Omental fat pad (tissue), 4 donors: ENCODE measurements around the gene TNRC6A. TPM values are rescaled to one million over a fixed set of nuclear protein-coding genes. Genes with fewer than 3 reads are reported as not detected.
"Not testable (repeated sequence)": the region's sequence is repeated elsewhere in the genome, so short reads cannot be mapped to it uniquely, and the experiment has no call there.

ENCODE experiments used
- ATAC-seq: fragments of 150-250 bp; one replicate; pipeline ENCODE4 v1.9.1; 2016; ENCODE audit warnings: mild to moderate bottlenecking, moderate library complexity; ENCODE audit not compliant: low FRiP score
- DNase-seq: peaks from one replicate; pipeline ENCODE4 v3.0.0-alpha.2; 2019; ENCODE audit warnings: low spot score
- total RNA-seq, 4 donors: library from RNA; depleted of rRNA; stranded (reverse); fragments of >200 nt; gene quantifications; one replicate each; pipeline ENCODE4 v1.1.0, GENCODE V29; 2016
- TF ChIP-seq, protein P1 (sequence below), 3 donors: fragments of 450-650 bp; IDR thresholded peaks; one replicate each; pipeline ENCODE4 v1.5.1; 2016 to 2017; ENCODE audit warnings: antibody characterized with exemption in 3 of 3, mild to moderate bottlenecking in 3 of 3, moderate library complexity in 2 of 3

The TNRC6A gene
- total RNA-seq, 4 donors from 2014 or later = 30.7 to 89.5 (median 53.0) TPM

DNA sequence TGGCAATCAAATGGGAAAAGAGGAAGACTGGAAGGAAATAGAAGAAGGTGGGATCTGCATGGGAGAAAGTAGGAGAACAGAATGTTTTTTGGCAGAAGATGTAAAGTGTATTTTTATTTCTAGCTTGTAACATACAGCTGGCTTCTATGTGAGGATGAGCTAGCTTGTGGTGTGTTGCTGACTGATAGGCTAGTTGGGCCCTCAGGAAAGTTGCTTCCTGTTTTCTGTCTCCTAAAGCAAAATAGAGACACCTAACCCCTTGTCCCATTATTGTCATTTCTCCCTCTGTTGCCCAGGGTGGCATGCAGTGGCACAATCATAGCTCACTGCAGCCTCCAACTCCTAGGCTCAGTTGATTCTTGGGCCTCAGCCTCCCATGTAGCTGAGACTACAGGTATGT is 15.9 kb downstream of the TNRC6A start:
- no peak for DNase-seq
- TF ChIP-seq, protein P1, sequence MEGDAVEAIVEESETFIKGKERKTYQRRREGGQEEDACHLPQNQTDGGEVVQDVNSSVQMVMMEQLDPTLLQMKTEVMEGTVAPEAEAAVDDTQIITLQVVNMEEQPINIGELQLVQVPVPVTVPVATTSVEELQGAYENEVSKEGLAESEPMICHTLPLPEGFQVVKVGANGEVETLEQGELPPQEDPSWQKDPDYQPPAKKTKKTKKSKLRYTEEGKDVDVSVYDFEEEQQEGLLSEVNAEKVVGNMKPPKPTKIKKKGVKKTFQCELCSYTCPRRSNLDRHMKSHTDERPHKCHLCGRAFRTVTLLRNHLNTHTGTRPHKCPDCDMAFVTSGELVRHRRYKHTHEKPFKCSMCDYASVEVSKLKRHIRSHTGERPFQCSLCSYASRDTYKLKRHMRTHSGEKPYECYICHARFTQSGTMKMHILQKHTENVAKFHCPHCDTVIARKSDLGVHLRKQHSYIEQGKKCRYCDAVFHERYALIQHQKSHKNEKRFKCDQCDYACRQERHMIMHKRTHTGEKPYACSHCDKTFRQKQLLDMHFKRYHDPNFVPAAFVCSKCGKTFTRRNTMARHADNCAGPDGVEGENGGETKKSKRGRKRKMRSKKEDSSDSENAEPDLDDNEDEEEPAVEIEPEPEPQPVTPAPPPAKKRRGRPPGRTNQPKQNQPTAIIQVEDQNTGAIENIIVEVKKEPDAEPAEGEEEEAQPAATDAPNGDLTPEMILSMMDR (IDR thresholded peaks at IDR 0.05) = no peak
- no peak for ATAC-seq

DNA sequence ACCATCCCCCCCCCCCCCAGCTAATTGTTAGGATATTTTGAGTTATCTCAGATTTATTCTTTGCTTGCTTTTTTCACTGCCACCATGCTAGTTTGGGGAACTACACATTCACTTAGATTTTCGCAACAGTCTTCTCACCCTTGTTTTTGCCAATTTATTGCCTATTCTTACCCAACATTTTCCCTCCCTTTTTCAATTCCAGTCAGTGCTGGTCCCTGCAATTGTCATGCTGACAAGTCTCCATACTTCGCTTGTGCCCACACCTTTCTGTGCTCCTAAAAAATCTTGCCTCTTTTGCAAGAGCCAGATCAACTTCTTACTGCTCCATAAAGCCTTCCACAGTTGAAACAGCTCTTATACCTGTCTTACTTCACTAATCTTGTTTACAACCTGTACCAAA is 16.3 kb downstream of the TNRC6A start:
- TF ChIP-seq, protein P1 (IDR thresholded peaks at IDR 0.05) = no peak
- ATAC-seq = no peak
- DNase-seq = no peak

DNA sequence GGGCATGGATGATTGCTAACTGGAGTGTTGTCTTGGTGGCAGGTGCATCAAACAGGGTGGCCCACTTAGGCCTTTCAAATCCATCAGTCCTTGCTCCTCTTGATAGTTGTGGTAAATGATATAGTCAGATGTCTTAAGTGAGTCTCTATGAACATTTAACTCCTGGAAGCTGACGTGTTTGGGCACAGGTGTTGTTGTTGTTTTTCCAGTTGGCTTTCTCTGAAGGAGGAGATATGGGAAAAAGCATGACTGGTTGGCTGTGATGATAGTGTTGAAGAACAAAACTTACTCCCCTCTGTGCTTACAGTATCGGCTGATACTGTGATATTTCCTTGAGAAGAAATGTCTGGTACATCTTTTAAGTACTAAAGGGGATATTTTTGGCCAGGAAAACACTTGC is 18.0 kb downstream of the TNRC6A start:
- DNase-seq (no peak), ATAC-seq (no peak)
- TF ChIP-seq, protein P1 (IDR thresholded peaks at IDR 0.05) = no peak

DNA sequence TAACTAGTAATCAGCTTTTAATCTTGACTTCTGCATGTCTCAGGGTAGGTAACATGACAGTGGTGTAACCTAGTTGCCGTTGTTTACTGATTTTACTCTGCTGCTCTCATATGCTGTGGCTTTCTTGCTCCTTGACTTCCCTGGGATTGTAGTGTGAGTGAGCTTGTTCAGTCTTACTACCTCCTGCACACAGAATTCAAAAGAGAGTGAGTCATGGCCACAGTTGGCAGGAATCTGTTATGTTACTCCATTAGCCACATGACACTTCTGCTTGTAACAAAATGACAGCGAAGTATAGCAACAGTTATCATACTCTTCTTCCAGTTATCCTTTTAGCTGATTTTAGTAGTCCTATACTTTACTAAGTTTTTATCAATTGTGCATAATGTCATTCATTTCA is 18.8 kb downstream of the TNRC6A start:
- ATAC-seq (peak; percentile 88), DNase-seq (no peak)
- TF ChIP-seq, protein P1 (IDR thresholded peaks at IDR 0.05) = no peak

DNA sequence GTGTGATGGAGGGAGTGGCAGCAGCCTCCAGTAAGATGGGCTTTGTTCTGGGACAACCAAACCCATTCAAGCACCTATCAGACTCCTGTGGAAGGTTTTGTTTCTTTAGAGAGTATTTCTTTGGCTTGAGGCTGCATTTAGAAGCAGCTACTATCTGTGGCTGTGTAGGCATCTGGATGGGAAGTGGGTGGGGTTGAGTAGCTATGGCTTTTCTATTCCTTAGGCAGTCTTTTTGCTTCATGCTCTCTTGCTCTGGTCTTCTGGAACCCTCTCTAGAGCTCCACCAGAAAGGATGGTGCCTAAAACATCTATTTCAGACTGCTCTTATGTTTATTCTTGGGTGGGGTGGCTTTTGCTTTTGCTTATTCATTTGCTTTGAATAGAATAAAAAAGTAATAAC is 19.9 kb downstream of the TNRC6A start:
- DNase-seq (no peak), ATAC-seq (no peak)
- TF ChIP-seq, protein P1 (IDR thresholded peaks at IDR 0.05) = no peak

DNA sequence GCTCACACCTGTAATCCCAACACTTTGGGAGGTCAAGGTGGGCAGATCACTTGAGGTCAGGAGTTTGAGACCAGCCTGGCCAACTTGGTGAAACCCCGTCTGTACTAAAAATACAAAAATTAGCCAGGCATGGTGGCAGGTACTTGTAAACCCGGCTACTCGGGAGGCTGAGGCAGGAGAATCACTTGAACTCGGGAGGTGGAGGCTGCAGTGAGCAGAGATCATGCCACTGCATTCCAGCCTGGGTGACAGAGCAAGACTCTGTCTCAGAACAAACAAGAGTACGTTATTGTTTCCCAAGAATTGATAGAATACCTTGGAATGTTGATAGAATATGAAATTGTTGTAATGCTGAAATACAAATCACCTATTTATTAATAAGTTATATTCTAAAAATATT is 20.4 kb downstream of the TNRC6A start:
- DNase-seq = not testable (repeated sequence)

DNA sequence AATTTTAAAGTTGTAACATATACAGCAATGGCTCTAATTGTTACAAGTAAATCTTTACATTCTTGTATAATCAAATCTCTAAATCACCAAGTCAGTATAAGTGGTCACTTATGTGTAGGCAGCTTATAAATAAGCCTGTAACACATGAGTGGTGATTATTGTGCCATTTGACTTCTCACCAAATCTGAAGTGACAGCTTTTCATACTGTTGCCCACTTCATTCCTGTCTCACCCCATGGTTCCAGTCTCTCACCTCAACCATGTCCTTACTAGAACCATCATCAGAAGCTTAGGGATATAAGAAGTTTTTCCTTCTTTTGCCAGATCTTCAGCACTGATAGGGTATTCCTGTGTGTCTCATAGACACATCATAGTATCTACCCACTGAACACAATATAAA is 23.5 kb downstream of the TNRC6A start:
- ATAC-seq = no peak
- no peak for DNase-seq
- TF ChIP-seq, protein P1 (IDR thresholded peaks at IDR 0.05) = no peak

More for the DNA sequence above, 20.4 kb downstream of the TNRC6A start:
- not testable (repeated sequence) for ATAC-seq

DNA sequence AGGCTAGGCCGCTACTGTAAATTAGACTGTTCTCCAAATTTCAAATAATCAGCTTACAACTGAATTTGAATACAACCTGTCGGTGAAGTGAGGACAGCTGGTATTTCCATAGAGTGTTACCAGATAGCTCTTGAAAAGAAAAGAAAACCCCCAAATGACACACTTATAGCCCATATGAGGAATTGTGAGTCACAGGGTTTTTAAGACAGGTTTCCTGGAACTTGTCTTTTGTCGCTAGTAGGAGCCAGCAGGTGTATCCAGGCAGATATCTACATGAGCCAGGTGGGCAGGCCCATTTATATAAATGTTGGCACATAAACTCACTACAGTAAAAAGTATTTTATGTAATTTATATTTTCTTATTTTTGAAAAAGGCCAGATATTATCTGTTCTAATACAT is 24.0 kb downstream of the TNRC6A start:
- ATAC-seq (no peak), DNase-seq (no peak)
- TF ChIP-seq, protein P1 (IDR thresholded peaks at IDR 0.05) = no peak
